ENCODE results near the gene MAP1S. TPM values are rescaled to one million over a fixed set of nuclear protein-coding genes. Genes with fewer than 3 reads are reported as not detected.
A peak's percentile ranks its signal among the peaks of the same experiment; 100 is the strongest.

The MAP1S gene
- total and polyA plus RNA-seq, 2 of the 13 experiments (the other 11 are each of a cell fraction or from before 2014, with no cell fraction given): 3.8 to 7.3 TPM

DNA sequence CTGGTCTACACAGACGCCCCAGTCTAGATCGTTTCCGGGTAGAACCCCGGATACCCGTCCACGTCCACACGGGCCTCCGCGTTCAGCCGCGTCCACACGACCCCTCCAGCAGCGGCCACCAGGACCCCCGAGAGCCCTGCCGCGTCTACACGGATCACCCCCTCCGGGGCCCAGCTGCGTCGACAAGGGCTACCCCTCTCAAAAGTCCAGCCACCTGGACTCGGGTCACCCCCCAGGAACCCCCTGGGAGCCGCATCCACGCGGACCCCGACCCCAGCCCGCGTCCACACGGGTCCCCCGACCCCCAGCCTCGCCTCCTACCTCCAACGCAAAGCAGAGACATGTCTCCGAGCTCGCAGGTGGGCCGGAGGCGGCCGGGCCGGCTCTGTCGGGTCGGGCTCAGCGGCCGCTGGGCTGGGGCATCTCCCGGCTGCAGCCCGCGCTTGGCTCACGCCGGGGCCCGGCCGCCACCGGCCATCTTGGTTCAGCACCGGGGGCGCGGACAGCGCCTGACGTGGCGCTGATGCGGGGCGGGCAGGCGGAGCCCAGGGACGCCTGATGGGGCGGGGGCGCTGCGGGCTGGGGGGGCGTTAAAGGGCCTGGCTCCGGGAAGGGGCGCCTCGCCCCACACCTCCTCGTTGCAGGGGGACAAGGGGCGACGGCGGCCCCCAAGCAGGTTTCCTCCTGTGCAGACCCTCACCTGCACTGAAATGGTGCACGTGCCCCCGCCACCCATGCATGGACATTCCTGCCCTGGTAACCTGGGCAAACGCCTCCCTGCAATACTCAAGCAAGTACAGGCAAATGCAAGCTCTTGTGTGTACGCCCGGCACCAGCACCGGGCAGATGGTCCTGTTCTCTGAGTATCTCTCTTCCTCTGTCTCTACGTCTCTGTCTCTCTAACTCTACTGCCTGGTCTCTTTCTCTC, 31.2 kb upstream of the MAP1S start, which contains the start of gene UNC13A (continued):
- TF ChIP-seq, protein P1, sequence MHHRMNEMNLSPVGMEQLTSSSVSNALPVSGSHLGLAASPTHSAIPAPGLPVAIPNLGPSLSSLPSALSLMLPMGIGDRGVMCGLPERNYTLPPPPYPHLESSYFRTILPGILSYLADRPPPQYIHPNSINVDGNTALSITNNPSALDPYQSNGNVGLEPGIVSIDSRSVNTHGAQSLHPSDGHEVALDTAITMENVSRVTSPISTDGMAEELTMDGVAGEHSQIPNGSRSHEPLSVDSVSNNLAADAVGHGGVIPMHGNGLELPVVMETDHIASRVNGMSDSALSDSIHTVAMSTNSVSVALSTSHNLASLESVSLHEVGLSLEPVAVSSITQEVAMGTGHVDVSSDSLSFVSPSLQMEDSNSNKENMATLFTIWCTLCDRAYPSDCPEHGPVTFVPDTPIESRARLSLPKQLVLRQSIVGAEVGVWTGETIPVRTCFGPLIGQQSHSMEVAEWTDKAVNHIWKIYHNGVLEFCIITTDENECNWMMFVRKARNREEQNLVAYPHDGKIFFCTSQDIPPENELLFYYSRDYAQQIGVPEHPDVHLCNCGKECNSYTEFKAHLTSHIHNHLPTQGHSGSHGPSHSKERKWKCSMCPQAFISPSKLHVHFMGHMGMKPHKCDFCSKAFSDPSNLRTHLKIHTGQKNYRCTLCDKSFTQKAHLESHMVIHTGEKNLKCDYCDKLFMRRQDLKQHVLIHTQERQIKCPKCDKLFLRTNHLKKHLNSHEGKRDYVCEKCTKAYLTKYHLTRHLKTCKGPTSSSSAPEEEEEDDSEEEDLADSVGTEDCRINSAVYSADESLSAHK (CRISPR knock-in tag; IDR thresholded peaks at IDR 0.05; ENCODE audit: borderline replicate concordance): no peak
- TF ChIP-seq ZNF614 (CRISPR knock-in tag; IDR thresholded peaks at IDR 0.05; ENCODE audit: borderline replicate concordance) (no peak), CREBL2 (CRISPR knock-in tag; IDR thresholded peaks at IDR 0.05; ENCODE audit: borderline replicate concordance) (no peak), JUN (CRISPR knock-in tag; IDR thresholded peaks at IDR 0.05) (no peak), PCBP1 (IDR thresholded peaks at IDR 0.05; ENCODE audit: borderline replicate concordance, low read depth, low read length) (no peak), FUBP1 (CRISPR knock-in tag; IDR thresholded peaks at IDR 0.05; ENCODE audit: borderline replicate concordance) (no peak), MED13 (CRISPR knock-in tag; IDR thresholded peaks at IDR 0.05) (no peak), MAFF (IDR thresholded peaks at IDR 0.05; ENCODE audit: low read depth, low read length) (no peak), ZNF703 (CRISPR knock-in tag; IDR thresholded peaks at IDR 0.05; ENCODE audit: borderline replicate concordance) (no peak), GATA4 (IDR thresholded peaks at IDR 0.05; ENCODE audit: borderline replicate concordance, low read depth) (no peak), NPAS2 (CRISPR knock-in tag; IDR thresholded peaks at IDR 0.05; ENCODE audit: borderline replicate concordance) (no peak), ZNF572 (CRISPR knock-in tag; IDR thresholded peaks at IDR 0.05) (no peak), ZNF451 (CRISPR knock-in tag; IDR thresholded peaks at IDR 0.05) (0 out of 2 replicates have a peak, but pooled peaks have one; percentile 69), ZNF101 (CRISPR knock-in tag; IDR thresholded peaks at IDR 0.05; ENCODE audit: borderline replicate concordance, low read depth) (no peak), GZF1 (CRISPR knock-in tag; IDR thresholded peaks at IDR 0.05) (no peak), SP4 (CRISPR knock-in tag; IDR thresholded peaks at IDR 0.05) (0 out of 2 replicates have a peak, but pooled peaks have one; percentile 23), XBP1 (CRISPR knock-in tag; IDR thresholded peaks at IDR 0.05) (no peak), ZNF589 (CRISPR knock-in tag; conservative IDR thresholded peaks at IDR 0.05) (no peak), TMF1 (CRISPR knock-in tag; IDR thresholded peaks at IDR 0.05; ENCODE audit: low read depth) (peak; percentile 84; the same call in 1 of the 2 replicates), HDAC6 (IDR thresholded peaks at IDR 0.05; ENCODE audit: low read depth, low read length) (no peak)
- TF ChIP-seq, protein P2, sequence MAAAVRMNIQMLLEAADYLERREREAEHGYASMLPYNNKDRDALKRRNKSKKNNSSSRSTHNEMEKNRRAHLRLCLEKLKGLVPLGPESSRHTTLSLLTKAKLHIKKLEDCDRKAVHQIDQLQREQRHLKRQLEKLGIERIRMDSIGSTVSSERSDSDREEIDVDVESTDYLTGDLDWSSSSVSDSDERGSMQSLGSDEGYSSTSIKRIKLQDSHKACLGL (CRISPR knock-in tag; IDR thresholded peaks at IDR 0.05): peak; percentile 62; the same call in 1 of the 2 replicates
